Measurements from ENCODE around the gene CACNA2D4.
"Not testable (repeated sequence)": the region's sequence is repeated elsewhere in the genome, so short reads cannot be mapped to it uniquely, and the experiment has no call there.

CACNA2D4 gene, protein sequence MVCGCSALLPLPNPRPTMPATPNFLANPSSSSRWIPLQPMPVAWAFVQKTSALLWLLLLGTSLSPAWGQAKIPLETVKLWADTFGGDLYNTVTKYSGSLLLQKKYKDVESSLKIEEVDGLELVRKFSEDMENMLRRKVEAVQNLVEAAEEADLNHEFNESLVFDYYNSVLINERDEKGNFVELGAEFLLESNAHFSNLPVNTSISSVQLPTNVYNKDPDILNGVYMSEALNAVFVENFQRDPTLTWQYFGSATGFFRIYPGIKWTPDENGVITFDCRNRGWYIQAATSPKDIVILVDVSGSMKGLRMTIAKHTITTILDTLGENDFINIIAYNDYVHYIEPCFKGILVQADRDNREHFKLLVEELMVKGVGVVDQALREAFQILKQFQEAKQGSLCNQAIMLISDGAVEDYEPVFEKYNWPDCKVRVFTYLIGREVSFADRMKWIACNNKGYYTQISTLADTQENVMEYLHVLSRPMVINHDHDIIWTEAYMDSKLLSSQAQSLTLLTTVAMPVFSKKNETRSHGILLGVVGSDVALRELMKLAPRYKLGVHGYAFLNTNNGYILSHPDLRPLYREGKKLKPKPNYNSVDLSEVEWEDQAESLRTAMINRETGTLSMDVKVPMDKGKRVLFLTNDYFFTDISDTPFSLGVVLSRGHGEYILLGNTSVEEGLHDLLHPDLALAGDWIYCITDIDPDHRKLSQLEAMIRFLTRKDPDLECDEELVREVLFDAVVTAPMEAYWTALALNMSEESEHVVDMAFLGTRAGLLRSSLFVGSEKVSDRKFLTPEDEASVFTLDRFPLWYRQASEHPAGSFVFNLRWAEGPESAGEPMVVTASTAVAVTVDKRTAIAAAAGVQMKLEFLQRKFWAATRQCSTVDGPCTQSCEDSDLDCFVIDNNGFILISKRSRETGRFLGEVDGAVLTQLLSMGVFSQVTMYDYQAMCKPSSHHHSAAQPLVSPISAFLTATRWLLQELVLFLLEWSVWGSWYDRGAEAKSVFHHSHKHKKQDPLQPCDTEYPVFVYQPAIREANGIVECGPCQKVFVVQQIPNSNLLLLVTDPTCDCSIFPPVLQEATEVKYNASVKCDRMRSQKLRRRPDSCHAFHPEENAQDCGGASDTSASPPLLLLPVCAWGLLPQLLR
- total RNA-seq: 15.6 to 29.7 (median 19.0) reads per million in 4 donors

DNA sequence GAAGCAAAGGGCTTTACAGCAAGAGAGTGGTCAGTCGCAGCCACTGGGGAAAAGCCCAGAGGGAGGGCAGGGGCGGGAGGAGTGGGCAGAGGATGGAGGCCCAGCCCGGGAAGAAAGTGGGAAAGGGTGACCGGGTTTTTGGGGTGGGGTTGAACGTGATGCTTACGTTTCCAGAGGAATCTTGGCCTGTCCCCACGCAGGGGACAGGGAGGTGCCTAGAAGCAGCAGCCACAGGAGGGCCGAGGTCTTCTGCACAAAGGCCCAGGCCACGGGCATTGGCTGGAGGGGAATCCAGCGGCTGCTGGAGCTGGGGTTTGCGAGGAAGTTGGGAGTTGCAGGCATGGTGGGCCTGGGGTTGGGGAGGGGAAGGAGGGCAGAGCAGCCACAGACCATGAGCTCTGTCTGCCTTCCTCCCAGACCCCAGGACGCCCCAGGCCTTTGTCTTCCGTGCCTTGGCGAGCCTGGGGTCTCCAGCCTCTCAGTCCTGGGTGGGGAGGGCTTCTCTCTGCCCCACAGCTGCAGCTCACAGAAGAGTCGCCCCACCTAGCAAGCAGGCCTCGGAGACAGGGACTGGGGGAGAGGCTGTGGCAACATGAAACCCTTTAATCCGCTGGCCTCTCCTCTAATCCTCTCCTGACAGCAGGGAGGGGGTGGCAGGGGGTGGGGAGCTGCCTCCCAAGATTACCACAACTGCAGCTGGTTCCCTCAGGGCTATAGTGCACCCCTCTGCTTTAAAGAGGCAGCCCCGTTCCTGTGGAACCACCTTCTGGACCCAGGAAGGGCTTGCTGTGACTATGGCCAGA is at the start of gene CACNA2D4:
Gene CACNA2D4 (minus strand): TSS at position 572 of the 803 bp plus-strand sequence. CDS start 179 bp downstream, at position 393.
- DNase-seq: no peak

- DNase-seq: no peak
Measured at GRCh38 chr12:1966561-1967226, 48.2 kb upstream of the CACNA2D4 start.

DNA sequence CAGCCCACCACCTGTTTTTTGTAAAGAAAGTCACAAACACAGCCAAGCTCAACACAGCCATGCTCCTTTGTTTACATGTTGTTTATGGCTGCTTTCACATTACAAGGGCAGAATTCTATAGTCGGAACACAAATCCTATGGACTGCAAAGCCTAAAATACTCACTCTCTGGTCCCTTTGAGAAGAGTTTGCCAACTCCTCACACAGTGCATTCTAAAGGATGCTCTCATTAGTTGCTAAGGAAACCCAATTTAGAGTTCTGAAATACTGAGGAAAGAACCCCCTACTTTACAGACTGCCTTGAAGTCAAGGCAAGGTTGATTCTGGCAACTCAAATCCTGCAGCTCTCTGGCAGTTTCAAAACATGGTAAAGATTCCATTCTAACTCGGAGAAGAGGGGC is 47.5 kb upstream of the CACNA2D4 start:
- DNase-seq: no peak

DNA sequence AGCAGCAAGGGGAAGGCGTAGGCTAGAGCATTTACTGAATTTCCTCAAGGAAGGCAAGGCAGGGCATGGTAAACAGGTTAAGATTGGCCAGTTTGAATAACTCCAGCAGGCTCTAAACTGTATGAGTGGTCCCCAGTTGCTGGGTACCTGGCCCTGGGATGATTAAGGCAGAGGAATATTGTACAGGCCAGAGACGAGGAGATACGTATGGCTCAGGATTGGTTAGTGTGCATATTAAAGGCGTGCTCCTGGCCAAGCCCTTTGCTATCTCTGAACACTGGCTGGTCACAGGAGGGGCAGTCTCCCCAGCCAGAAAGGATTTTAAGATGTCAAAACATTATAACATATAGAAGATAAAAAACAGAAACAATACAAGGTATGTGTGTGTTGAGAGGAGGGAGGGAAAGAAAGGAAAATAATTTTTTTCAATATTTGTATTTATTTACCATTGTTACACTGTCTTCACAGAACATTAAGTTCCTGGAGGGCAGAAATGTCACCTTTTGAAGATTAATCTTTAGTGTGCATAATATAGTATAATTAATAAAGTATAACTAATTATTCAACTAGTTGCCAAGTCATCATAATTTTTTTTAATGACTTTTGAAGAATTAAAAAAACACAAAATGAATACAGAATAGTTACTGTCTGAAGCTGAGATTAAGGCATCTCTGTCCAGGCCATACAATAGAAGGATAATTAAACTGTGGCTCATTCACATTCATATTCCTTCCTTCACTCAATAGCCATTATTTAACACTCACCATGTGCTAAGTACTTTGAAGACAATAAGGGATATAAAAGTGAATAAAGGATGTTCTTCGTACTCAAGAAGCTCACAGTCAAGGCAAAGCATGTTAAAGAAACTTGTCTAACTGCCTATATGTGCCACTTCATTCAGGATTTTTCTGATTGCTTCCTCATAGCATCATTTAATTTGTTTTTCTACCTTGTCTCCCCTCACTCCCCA is 43.9 kb upstream of the CACNA2D4 start:
- no peak for DNase-seq

GRCh38 chr12:1956716-1957115 is 38.3 kb upstream of the CACNA2D4 start:
- DNase-seq: no peak

DNA sequence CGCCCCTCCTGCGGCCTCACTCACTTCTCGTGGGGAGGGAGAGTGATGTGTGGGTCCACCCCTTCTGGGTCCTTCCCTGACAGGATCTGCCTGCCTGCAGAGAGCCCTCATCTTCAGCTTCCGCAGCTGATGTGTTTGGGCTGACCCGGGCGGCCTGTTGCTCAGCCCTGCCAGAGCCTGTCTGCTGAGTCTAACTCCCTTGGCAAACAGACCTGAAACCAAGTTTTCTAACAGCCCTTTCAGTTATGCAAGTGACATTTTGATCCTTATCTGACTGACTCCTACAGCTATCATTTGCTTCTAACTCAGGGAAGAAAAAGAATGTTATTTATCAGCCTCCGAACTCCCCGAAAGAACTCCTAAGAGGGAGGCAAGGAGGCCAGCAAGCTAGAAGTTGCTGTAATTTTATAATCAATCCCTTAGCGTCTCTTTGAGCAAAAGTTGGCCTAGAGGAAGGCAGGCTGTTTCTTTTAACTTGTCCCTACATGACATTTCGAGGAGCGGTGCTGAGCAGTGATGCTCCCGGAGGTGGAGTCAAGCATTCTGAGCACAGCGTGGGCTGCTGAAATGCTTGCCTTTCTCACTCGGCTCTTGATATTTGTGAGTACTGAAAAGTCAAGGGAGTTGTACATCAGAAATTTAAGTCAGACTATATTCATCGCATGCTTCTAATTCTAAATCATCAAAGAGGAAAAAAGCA is 31.5 kb upstream of the CACNA2D4 start:
- no peak for DNase-seq

- no peak for DNase-seq
Measured at GRCh38 chr12:1948883-1949282, 30.4 kb upstream of the CACNA2D4 start.

GRCh38 chr12:1947081-1947480 is 28.6 kb upstream of the CACNA2D4 start:
- DNase-seq: no peak

DNA sequence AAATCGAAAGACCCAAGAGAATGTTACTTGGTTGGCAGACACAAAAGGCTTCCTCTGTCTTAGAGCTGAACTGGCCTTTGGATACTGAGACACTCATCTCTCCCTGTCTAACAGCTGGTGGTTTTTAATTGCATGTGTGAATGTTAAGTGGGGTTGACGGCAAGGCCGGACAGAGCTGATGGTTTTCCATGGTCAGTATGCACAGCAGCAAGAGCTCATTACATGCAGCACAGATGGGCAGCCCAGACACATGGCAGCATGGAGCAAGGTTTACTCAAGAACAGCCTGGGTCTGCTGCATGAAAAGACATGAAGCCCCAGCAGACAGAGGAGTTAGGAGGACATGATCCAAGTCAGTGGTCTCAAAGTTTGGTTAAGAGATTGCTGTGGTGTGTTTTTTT is 27.8 kb upstream of the CACNA2D4 start:
- DNase-seq: no peak

- not testable (repeated sequence) for DNase-seq
Measured at GRCh38 chr12:1945502-1945901, 27.1 kb upstream of the CACNA2D4 start.

DNA sequence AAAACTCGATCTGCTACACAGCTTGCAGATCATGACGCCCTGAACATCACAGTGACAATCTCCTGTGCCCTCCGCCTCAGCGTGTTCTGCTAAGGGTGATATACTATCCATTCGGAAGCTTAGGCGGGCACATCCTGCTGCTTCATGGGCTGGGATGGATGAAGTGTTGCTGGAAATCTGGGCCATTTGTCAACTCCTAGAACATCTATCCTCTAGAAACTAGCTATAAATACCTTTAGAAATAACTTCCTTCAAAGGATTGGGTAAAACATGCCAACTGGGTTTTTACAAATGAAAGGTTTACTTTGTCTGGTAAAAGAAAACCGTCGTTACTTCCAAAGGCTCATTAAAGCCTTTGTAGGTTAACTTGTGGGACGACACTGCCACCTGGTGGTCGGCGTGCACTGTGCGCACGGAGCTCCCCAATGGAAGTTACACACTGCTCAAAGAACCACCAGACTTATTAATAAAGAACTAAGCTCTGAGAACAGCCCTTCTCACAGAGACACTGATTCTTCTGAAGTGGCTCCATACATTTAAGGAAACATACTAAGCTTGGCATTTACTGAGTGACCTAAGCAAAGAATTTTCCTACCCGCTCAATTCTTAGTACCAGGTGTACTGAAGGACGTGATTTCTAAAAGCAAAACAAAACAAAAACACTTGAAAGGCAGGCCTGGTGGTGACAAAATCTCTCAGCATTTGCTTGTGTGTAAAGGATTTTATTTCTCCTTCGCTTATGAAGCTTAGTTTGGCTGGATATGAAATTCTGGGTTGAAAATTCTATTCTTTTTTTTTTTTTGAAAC is 21.6 kb upstream of the CACNA2D4 start:
- DNase-seq: peak; percentile 72 to 91 (median 78)

DNA sequence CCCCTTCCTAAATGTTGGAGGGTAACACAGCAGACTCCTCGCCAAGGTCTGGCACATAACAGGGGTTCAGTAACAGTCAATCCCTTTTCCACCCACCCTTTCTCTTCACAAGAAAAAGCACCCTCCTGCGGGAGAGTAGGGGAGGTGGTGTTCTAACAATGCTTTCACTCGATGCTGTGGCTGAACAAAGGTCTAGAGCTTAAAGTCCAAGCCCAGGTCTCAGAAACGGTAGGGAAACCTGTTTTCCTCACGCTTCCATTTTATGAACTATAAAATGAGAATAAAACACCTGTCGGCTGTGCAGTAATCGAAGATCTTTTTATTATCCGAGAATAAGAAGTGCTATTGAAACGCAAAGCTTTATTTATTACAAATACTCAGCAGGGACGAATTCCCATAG is 20.9 kb upstream of the CACNA2D4 start:
- no peak for DNase-seq

GRCh38 chr12:1937481-1938224 is 19.2 kb upstream of the CACNA2D4 start:
- DNase-seq: no peak

- no peak for DNase-seq
Measured at GRCh38 chr12:1936406-1937320, 18.2 kb upstream of the CACNA2D4 start.

GRCh38 chr12:1935700-1936378 is 17.4 kb upstream of the CACNA2D4 start:
- no peak for DNase-seq

GRCh38 chr12:1935242-1935641 is 16.8 kb upstream of the CACNA2D4 start:
- DNase-seq: no peak
